Breast epithelium (tissue), 3 donors: Measurements from ENCODE around the gene MYLK.

Experiments used
- CTCF ChIP-seq, 3 donors: fragments of 450-650 bp; IDR thresholded peaks; one replicate each; pipeline ENCODE4 v1.5.1; 2016 to 2017; ENCODE audit warnings: antibody characterized with exemption in 3 of 3, mild to moderate bottlenecking in 3 of 3, moderate library complexity in 3 of 3
- POLR2A ChIP-seq: fragments of 450-650 bp; IDR thresholded peaks from one replicate; pipeline ENCODE4 v1.6.1; 2016; ENCODE audit warnings: antibody characterized with exemption, mild to moderate bottlenecking, moderate library complexity
- POLR2AphosphoS5 ChIP-seq, 3 donors: sonication (generic); formaldehyde crosslinking; IDR thresholded peaks; one replicate each; pipeline ENCODE4 v1.6.1; 2017; ENCODE audit warnings: antibody characterized with exemption in 3 of 3

- TF ChIP-seq CTCF (IDR thresholded peaks at IDR 0.05): no peak
- no peak for TF ChIP-seq POLR2A
- TF ChIP-seq POLR2AphosphoS5 (IDR thresholded peaks at IDR 0.05): no peak
Observed at GRCh38 chr3:123618076-123618708, 265.9 kb downstream of the MYLK start.
